ENCODE results near the gene THRB. TPM values are rescaled to one million over a fixed set of nuclear protein-coding genes. Genes with fewer than 3 reads are reported as not detected.

Gene THRB
- total RNA-seq, 1 experiment from 2014 or later = 13.5 TPM

GRCh38 chr3:24538891-24539290, 44.2 kb upstream of the THRB start:
- intact Hi-C loops (cut with micrococcal nuclease; ENCODE audit: unreplicated experiment) = no loop called here
- H3K4me1 Mint-ChIP-seq (ENCODE audit: low read depth, unreplicated experiment) = peaks cover 9% of the 10 kb centered on the region
- no peak for TF ChIP-seq CTCF (IDR thresholded peaks at IDR 0.05; ENCODE audit: unreplicated experiment)
- CTCF ChIA-PET = no interaction called here
- no peaks in the 10 kb centered on the region for H3K27me3 Mint-ChIP-seq (ENCODE audit: unreplicated experiment)
- no peak for DNase-seq
- no peaks in the 10 kb centered on the region for H3K9me3 Mint-ChIP-seq (ENCODE audit: low read depth, unreplicated experiment)
- no peaks in the 10 kb centered on the region for H3K36me3 Mint-ChIP-seq (ENCODE audit: insufficient read depth, unreplicated experiment)
- H3K27ac Mint-ChIP-seq (ENCODE audit: unreplicated experiment) = no peak overlapping the region
- no peak overlapping the region for H3K4me3 Mint-ChIP-seq (ENCODE audit: low read depth, unreplicated experiment)
- no TSS peak for BruUV-seq (replicated peaks)

- no TSS peak for BruUV-seq (replicated peaks)
- no peak for DNase-seq
- Mint-ChIP-seq H3K27me3 (ENCODE audit: unreplicated experiment) (no peaks in the 10 kb centered on the region), H3K4me1 (ENCODE audit: low read depth, unreplicated experiment) (peaks cover 8% of the 10 kb centered on the region), H3K36me3 (ENCODE audit: insufficient read depth, unreplicated experiment) (no peaks in the 10 kb centered on the region), H3K4me3 (ENCODE audit: low read depth, unreplicated experiment) (no peak overlapping the region), H3K27ac (ENCODE audit: unreplicated experiment) (no peak overlapping the region), H3K9me3 (ENCODE audit: low read depth, unreplicated experiment) (no peaks in the 10 kb centered on the region)
- TF ChIP-seq CTCF (IDR thresholded peaks at IDR 0.05; ENCODE audit: unreplicated experiment) = no peak
- intact Hi-C loops (cut with micrococcal nuclease; ENCODE audit: unreplicated experiment) = no loop called here
- CTCF ChIA-PET = no interaction called here
Measured at GRCh38 chr3:24533561-24534193, 39.0 kb upstream of the THRB start.

GRCh38 chr3:24530471-24530870, 35.8 kb upstream of the THRB start:
- no TSS peak for BruUV-seq (replicated peaks)
- CTCF ChIA-PET = no interaction called here
- H3K4me3 Mint-ChIP-seq (ENCODE audit: low read depth, unreplicated experiment) = no peak overlapping the region

GRCh38 chr3:24529210-24529609, 34.6 kb upstream of the THRB start:
- intact Hi-C loops (cut with micrococcal nuclease; ENCODE audit: unreplicated experiment) = no loop called here
- H3K36me3 Mint-ChIP-seq (ENCODE audit: insufficient read depth, unreplicated experiment) = no peaks in the 10 kb centered on the region
- no peak for DNase-seq
- no peaks in the 10 kb centered on the region for H3K9me3 Mint-ChIP-seq (ENCODE audit: low read depth, unreplicated experiment)
- no peaks in the 10 kb centered on the region for H3K27me3 Mint-ChIP-seq (ENCODE audit: unreplicated experiment)
- no TSS peak for BruUV-seq (replicated peaks)
- no peak overlapping the region for H3K27ac Mint-ChIP-seq (ENCODE audit: unreplicated experiment)
- peaks cover 14% of the 10 kb centered on the region for H3K4me1 Mint-ChIP-seq (ENCODE audit: low read depth, unreplicated experiment)
- TF ChIP-seq CTCF (IDR thresholded peaks at IDR 0.05; ENCODE audit: unreplicated experiment) = no peak
- no peak overlapping the region for H3K4me3 Mint-ChIP-seq (ENCODE audit: low read depth, unreplicated experiment)
- CTCF ChIA-PET = no interaction called here

More at GRCh38 chr3:24530471-24530870, 35.8 kb upstream of the THRB start:
- no peaks in the 10 kb centered on the region for H3K36me3 Mint-ChIP-seq (ENCODE audit: insufficient read depth, unreplicated experiment)
- no peaks in the 10 kb centered on the region for H3K27me3 Mint-ChIP-seq (ENCODE audit: unreplicated experiment)
- H3K9me3 Mint-ChIP-seq (ENCODE audit: low read depth, unreplicated experiment) = no peaks in the 10 kb centered on the region
- intact Hi-C loops (cut with micrococcal nuclease; ENCODE audit: unreplicated experiment) = no loop called here
- DNase-seq = no peak
- H3K27ac Mint-ChIP-seq (ENCODE audit: unreplicated experiment) = no peak overlapping the region
- H3K4me1 Mint-ChIP-seq (ENCODE audit: low read depth, unreplicated experiment) = peaks cover 8% of the 10 kb centered on the region
- TF ChIP-seq CTCF (IDR thresholded peaks at IDR 0.05; ENCODE audit: unreplicated experiment) = no peak

All from Calu3 (cell line).